Smooth muscle cell (in vitro differentiated cells): ENCODE results near the gene MB. TPM values are rescaled to one million over a fixed set of nuclear protein-coding genes. Genes with fewer than 3 reads are reported as not detected.
"Not testable (repeated sequence)": the region's sequence is repeated elsewhere in the genome, so short reads cannot be mapped to it uniquely, and the experiment has no call there.

Experiments used
- DNase-seq: peaks from one replicate; lab custom pipeline; 2025; ENCODE audit not compliant: unreplicated experiment; lab: John Stamatoyannopoulos, UW
- H2AFZ ChIP-seq: fragments of 200-600 bp; sonication (generic); 2 replicates; pipeline ENCODE4 v1.6.0; 2016; ENCODE audit warnings: antibody characterized with exemption, low read depth, mild to moderate bottlenecking
- H3F3A ChIP-seq: fragments of 200-600 bp; sonication (generic); 2 replicates; pipeline ENCODE4 v1.6.0; 2017; ENCODE audit warnings: antibody characterized with exemption, low read depth
- H3K27ac ChIP-seq: fragments of 200-600 bp; sonication (generic); 2 replicates; pipeline ENCODE4 v1.5.1; 2016; ENCODE audit warnings: low read depth, mild to moderate bottlenecking
- H3K27me3 ChIP-seq: fragments of 200-600 bp; sonication (generic); 2 replicates; pipeline ENCODE4 v1.6.1; 2016; ENCODE audit warnings: low read depth, mild to moderate bottlenecking
- H3K36me3 ChIP-seq: fragments of 200-600 bp; sonication (generic); 2 replicates; pipeline ENCODE4 v1.5.1; 2016; ENCODE audit warnings: low read depth
- H3K4me1 ChIP-seq: fragments of 200-600 bp; sonication (generic); 2 replicates; pipeline ENCODE4 v1.5.1; 2016; ENCODE audit warnings: low read depth
- H3K4me2 ChIP-seq: fragments of 200-600 bp; sonication (generic); 2 replicates; pipeline ENCODE4 v1.6.0; 2016; ENCODE audit warnings: mild to moderate bottlenecking
- H3K4me3 ChIP-seq: fragments of 200-600 bp; sonication (generic); 2 replicates; pipeline ENCODE4 v1.5.1; 2016; ENCODE audit warnings: mild to moderate bottlenecking
- H3K79me2 ChIP-seq: fragments of 200-600 bp; sonication (generic); 2 replicates; pipeline ENCODE4 v1.6.0; 2016; ENCODE audit warnings: low read depth, mild to moderate bottlenecking
- H3K9ac ChIP-seq: fragments of 200-600 bp; sonication (generic); 2 replicates; pipeline ENCODE4 v1.6.0; 2016; ENCODE audit warnings: low read depth
- H3K9me3 ChIP-seq: fragments of 200-600 bp; sonication (generic); replicated peaks from 2 replicates; pipeline ENCODE4 v1.5.1; 2016; ENCODE audit warnings: low read depth
- H4K20me1 ChIP-seq: fragments of 200-600 bp; sonication (generic); 2 replicates; pipeline ENCODE4 v1.6.0; 2016; ENCODE audit warnings: low read depth
- WGBS: methylation state at CpG from one replicate; pipeline ENCODE4 v1.1.7; 2016; ENCODE audit warnings: low lambda C conversion rate; 5-methylcytosine and 5-hydroxymethylcytosine counted together
- polyA plus RNA-seq: library from polyadenylated mRNA; unstranded; fragments of >200 nt; fragmentation: Nextera tagmentation; extraction: Ambion mirVana; gene quantifications from 2 replicates; pipeline ENCODE4 v1.2.1, GENCODE V29; 2016
- total RNA-seq: library from RNA; depleted of rRNA; stranded (reverse); fragments of >200 nt; gene quantifications from 2 replicates; pipeline ENCODE4 v1.2.3, GENCODE V29; 2014
- TF ChIP-seq, protein P1 (sequence below): fragments of 200-600 bp; sonication (generic); IDR thresholded peaks from 2 replicates; pipeline ENCODE4 v1.5.1; 2017; ENCODE audit warnings: borderline replicate concordance, mild to moderate bottlenecking, antibody characterized with exemption; ENCODE audit not compliant: insufficient read depth, poor library complexity, severe bottlenecking

The MB gene
- total RNA-seq (not detected in 2 replicates), polyA plus RNA-seq (0.14 and 0.53 TPM in 2 replicates)

DNA sequence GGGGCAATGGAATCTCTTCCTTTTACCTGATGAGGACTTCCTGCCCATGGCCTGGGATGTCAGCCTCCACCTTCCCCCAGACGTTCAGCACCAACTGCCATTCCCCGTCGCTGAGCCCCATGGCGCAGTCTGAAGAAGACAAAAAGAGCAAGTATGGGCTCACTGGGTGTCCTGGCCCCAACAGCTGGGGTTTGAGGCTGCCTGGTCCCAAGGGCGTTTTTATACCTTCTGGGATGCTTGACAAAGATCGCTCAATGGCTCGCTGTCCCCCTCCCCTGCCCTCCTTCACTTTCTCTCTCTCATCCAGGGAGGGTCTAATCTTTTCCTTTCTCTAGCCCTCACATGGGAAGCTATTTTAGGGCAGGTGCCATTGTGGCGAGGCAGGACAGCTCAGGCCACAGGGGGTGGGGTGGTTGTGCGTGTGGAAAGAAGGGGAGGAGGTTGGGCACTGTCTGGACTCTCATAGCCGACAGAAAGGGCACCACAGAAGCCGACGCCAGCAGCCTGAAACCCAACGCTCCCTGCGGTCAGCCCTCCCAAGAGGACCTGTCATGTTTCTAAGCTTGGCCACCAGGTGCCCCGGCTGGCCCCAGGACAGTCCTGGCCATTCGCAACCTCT, at the start of gene MB:
MB (minus strand) TSS at position 193 of the 619 bp plus-strand sequence; CDS start at position 121, 72 bp downstream.
- 93% methylated on average over 16 of the region's 16 CpGs for WGBS
- no peak for DNase-seq
- Histone ChIP-seq H3K9ac (no peak within 1 kb of the TSS), H3K79me2 (no peaks in the 10 kb centered on the region), H3K27me3 (no peaks in the 10 kb centered on the region), H3K4me2 (no peak within 1 kb of the TSS), H3K9me3 (no peaks in the 10 kb centered on the region), H2AFZ (no peak within 1 kb of the TSS), H3F3A (no peaks in the 10 kb centered on the region), H3K4me1 (peaks cover 2% of the 10 kb centered on the region), H3K4me3 (no peak within 1 kb of the TSS), H3K27ac (no peak within 1 kb of the TSS), H4K20me1 (no peaks in the 10 kb centered on the region), H3K36me3 (no peaks in the 10 kb centered on the region)
- TF ChIP-seq, protein P1, sequence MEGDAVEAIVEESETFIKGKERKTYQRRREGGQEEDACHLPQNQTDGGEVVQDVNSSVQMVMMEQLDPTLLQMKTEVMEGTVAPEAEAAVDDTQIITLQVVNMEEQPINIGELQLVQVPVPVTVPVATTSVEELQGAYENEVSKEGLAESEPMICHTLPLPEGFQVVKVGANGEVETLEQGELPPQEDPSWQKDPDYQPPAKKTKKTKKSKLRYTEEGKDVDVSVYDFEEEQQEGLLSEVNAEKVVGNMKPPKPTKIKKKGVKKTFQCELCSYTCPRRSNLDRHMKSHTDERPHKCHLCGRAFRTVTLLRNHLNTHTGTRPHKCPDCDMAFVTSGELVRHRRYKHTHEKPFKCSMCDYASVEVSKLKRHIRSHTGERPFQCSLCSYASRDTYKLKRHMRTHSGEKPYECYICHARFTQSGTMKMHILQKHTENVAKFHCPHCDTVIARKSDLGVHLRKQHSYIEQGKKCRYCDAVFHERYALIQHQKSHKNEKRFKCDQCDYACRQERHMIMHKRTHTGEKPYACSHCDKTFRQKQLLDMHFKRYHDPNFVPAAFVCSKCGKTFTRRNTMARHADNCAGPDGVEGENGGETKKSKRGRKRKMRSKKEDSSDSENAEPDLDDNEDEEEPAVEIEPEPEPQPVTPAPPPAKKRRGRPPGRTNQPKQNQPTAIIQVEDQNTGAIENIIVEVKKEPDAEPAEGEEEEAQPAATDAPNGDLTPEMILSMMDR = no peak

DNA sequence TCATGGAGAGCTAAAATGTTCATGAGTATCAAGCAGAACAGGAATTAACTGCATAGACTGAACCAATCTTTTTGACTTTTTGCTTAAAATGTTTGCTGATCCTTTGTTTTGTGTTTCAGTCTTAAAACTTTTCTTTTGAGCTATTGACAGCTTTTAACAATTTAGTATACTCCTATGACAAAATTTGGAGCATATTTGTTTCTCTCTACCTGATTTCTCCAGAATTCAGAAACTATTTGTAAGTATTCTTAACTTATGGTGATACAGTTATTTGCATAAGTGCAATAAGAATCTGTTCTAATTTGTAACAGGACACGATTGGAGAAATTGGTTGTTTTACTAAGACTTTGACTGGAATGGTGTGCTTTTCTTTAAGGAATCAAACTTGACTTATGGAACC, 49.6 kb upstream of the MB start:
- not testable (repeated sequence) for H3K36me3 ChIP-seq, H4K20me1 ChIP-seq, H3K4me2 ChIP-seq, H3K9ac ChIP-seq, H3K9me3 ChIP-seq, H3K27ac ChIP-seq, H3K4me1 ChIP-seq, H3K4me3 ChIP-seq, DNase-seq, H3K27me3 ChIP-seq, H3F3A ChIP-seq, H3K79me2 ChIP-seq, H2AFZ ChIP-seq
- WGBS = 86% methylated on average over 1 of the region's 1 CpG

DNA sequence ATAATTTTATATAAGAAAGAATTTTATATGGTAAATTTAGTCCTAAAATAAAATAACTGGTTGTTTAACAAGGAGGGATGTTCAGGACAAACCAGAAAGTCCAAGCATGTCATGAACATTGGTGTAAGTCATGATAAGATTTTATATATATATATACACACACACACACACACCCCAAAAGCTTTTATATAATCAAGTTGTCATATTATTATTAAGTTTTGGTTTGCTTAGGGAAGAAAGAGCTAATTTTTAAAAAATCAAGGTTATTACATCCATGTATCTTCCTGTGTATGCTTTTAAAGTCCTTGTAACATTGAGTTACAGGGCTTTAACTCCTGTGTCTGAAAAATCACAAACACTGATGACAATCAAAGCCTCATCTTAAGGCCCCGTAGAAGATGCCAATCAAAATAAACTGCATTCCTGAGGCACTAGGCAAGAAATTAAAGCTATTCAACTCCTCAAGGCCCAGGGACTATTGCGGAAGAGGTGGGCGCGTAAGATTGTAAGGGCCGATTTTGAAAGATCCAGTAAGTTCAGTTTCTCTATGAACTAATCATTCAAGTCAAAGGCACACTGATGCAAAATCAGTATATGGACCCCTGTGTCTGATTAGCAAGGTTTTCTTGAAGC, 47.9 kb upstream of the MB start:
- Histone ChIP-seq H4K20me1 (no peaks in the 10 kb centered on the region), H2AFZ (no peak overlapping the region), H3K9me3 (peaks cover 4% of the 10 kb centered on the region), H3F3A (no peaks in the 10 kb centered on the region), H3K27ac (no peak overlapping the region), H3K9ac (no peak overlapping the region), H3K79me2 (no peaks in the 10 kb centered on the region), H3K4me1 (no peaks in the 10 kb centered on the region), H3K4me2 (no peak overlapping the region), H3K36me3 (no peaks in the 10 kb centered on the region), H3K4me3 (no peak overlapping the region), H3K27me3 (no peaks in the 10 kb centered on the region)
- TF ChIP-seq, protein P1 = no peak
- 91% methylated on average over 5 of the region's 5 CpGs for WGBS
- no peak for DNase-seq

DNA sequence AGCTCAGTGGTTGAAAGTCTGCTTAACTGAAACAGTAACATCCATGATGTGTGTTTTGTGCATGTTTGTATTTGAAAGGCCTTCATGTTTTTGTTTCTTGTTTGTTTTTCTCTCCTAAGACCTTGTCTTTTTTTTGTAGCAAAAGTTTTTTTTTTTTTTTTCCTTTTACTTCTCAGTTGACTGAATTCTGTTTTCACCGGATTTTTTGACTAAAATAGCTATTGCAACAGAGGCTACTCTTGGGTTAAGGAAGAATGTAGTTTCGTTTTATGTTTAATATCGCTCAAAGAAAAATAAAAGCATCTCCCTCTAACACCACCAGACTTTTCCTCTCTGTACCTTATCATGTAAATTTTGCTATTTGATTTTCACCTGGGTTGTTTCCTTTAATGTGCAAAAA, 46.2 kb upstream of the MB start:
- H3K36me3 ChIP-seq = no peaks in the 10 kb centered on the region
- TF ChIP-seq, protein P1 = no peak
- no peaks in the 10 kb centered on the region for H3K4me1 ChIP-seq
- peaks cover 4% of the 10 kb centered on the region for H3K9me3 ChIP-seq
- no peak overlapping the region for H3K27ac ChIP-seq
- no peaks in the 10 kb centered on the region for H4K20me1 ChIP-seq
- no peak overlapping the region for H3K9ac ChIP-seq
- WGBS = 66% methylated on average over 3 of the region's 3 CpGs
- no peaks in the 10 kb centered on the region for H3K27me3 ChIP-seq
- no peak for DNase-seq
- H3F3A ChIP-seq = no peaks in the 10 kb centered on the region
- H3K4me3 ChIP-seq = no peak overlapping the region
- no peak overlapping the region for H3K4me2 ChIP-seq
- no peaks in the 10 kb centered on the region for H3K79me2 ChIP-seq
- no peak overlapping the region for H2AFZ ChIP-seq
